ENCODE data around the gene PSMA2. TPM values are rescaled to one million over a fixed set of nuclear protein-coding genes. Genes with fewer than 3 reads are reported as not detected.

PSMA2 gene
- 69.1 and 80.0 TPM in 2 replicates for total RNA-seq

GRCh38 chr7:42931834-42932651, at the start of gene PSMA2, which contains the start of gene MRPL32:
PSMA2 (minus strand) TSS chr7:42932174; CDS start chr7:42932158, 16 bp downstream.
MRPL32 (plus strand) TSS chr7:42932376; CDS start chr7:42932387, 11 bp downstream.

GRCh38 chr7:42911454-42912447, 20.2 kb downstream of the PSMA2 start, which contains the start of gene C7orf25:
C7orf25 (minus strand) TSS chr7:42912070; CDS start chr7:42910900, 1,170 bp downstream.

Other genes starting within 250 kb of the PSMA2 start
- gene C7orf25, start 20.1 kb downstream of the PSMA2 start, total RNA-seq: 3.6 and 4.0 TPM in 2 replicates
- 49.4 and 89.3 TPM in 2 replicates for gene MRPL32, start 202 bp upstream of the PSMA2 start, total RNA-seq
- not detected in 2 replicates for gene HECW1, start 180.5 kb upstream of the PSMA2 start, total RNA-seq

All from dermis lymphatic vessel endothelial cell (primary cell).